Right ventricle myocardium superior (tissue), 1 donor: ENCODE measurements around the gene ONECUT2. TPM values are rescaled to one million over a fixed set of nuclear protein-coding genes. Genes with fewer than 3 reads are reported as not detected.

Experiments used
- total RNA-seq: library from RNA; stranded (reverse); fragmentation: NEBNext Ultra II Directional; extraction: Animal tissue kit (Norgen Biotek cat#: 25700); gene quantifications from one replicate; pipeline ENCODE4 v1.2.1, GENCODE V29; 2021
- donor health status: DM: no; HTN: yes; CAD: no; lungs with severe emphysema.

Gene ONECUT2
- total RNA-seq, 1 donor from 2014 or later = 0.03 TPM

Other genes with a start within 250 kb of the ONECUT2 start
- not detected for gene ST8SIA3, start 82.8 kb upstream of the ONECUT2 start, total RNA-seq
- gene FECH, start 151.3 kb downstream of the ONECUT2 start, total RNA-seq = 34.5 TPM
- gene NARS1, start 186.5 kb downstream of the ONECUT2 start, total RNA-seq = 108 TPM